Spleen (tissue), 7 donors: ENCODE results near the gene TRIOBP.

Experiments
- CTCF ChIP-seq, 11 experiments: fragments of 200-600 bp in 7 of 11; fragments of 450-650 bp in 4 of 11; sonication (generic) in 4 of 11; IDR thresholded peaks in 8 of 11; conservative IDR thresholded peaks in 3 of 11; 1 replicate in 7 of 11; 2 replicates in 4 of 11; pipeline versions ENCODE4 v1.4.0 to v1.8.0; 2016 to 2021; ENCODE audit warnings: antibody characterized with exemption in 11 of 11, inconsistent platforms in 4 of 11, mild to moderate bottlenecking in 1 of 11
- POLR2A ChIP-seq, 3 donors: fragments of 450-650 bp; IDR thresholded peaks; one replicate each; pipeline ENCODE4 v1.5.1; 2017; ENCODE audit warnings: antibody characterized with exemption in 3 of 3, mild to moderate bottlenecking in 1 of 3
- donor health status: DM: no; HTN: no; CAD: no; lungs with moderate emphysema.
- donor health status: DM: no; HTN: no; CAD: no.
- donor health status: DM: no; HTN: no; CAD: no.

- no peak for TF ChIP-seq CTCF (IDR thresholded peaks at IDR 0.05 in 8 of 11, conservative IDR thresholded peaks at IDR 0.05 in 3 of 11)
- no peak for TF ChIP-seq POLR2A (IDR thresholded peaks at IDR 0.05)
These were observed 49.5 kb upstream of the TRIOBP start for GRCh38 chr22:37647317-37647716.
